ENCODE measurements around the gene ALDH3A2.
A peak's percentile ranks its signal among the peaks of the same experiment; 100 is the strongest.

The ALDH3A2 gene

GRCh38 chr17:19648475-19649273, at the start of gene ALDH3A2:
Gene ALDH3A2 (plus strand): TSS chr17:19648751. CDS start chr17:19648972, 221 bp downstream.
- TF ChIP-seq CTCF (IDR thresholded peaks at IDR 0.05; ENCODE audit: low read depth, low read length) = peak; percentile 40
- peak; percentile 74 for DNase-seq (ENCODE audit: extremely low read depth, low read depth)

GRCh38 chr17:19610311-19610710, 38.2 kb upstream of the ALDH3A2 start:
- TF ChIP-seq CTCF (IDR thresholded peaks at IDR 0.05; ENCODE audit: low read depth, low read length) = no peak
- DNase-seq (ENCODE audit: extremely low read depth, low read depth) = no peak

GRCh38 chr17:19610879-19611278, 37.7 kb upstream of the ALDH3A2 start:
- no peak for DNase-seq (ENCODE audit: extremely low read depth, low read depth)
- TF ChIP-seq CTCF (IDR thresholded peaks at IDR 0.05; ENCODE audit: low read depth, low read length) = no peak

- TF ChIP-seq CTCF (IDR thresholded peaks at IDR 0.05; ENCODE audit: low read depth, low read length) = no peak
Measured at GRCh38 chr17:19613979-19614378, 34.6 kb upstream of the ALDH3A2 start.

GRCh38 chr17:19614900-19615299, 33.7 kb upstream of the ALDH3A2 start:
- no peak; the same call in 1 of the 2 replicates for TF ChIP-seq CTCF (IDR thresholded peaks at IDR 0.05; ENCODE audit: low read depth, low read length)
- no peak for DNase-seq (ENCODE audit: extremely low read depth, low read depth)

More at GRCh38 chr17:19613979-19614378, 34.6 kb upstream of the ALDH3A2 start:
- no peak for DNase-seq (ENCODE audit: extremely low read depth, low read depth)

- DNase-seq (ENCODE audit: extremely low read depth, low read depth) = no peak
- no peak for TF ChIP-seq CTCF (IDR thresholded peaks at IDR 0.05; ENCODE audit: low read depth, low read length)
Measured at GRCh38 chr17:19618015-19618414, 30.5 kb upstream of the ALDH3A2 start.

GRCh38 chr17:19619705-19620325, 28.7 kb upstream of the ALDH3A2 start:
- TF ChIP-seq CTCF (IDR thresholded peaks at IDR 0.05; ENCODE audit: low read depth, low read length) = no peak
- DNase-seq (ENCODE audit: extremely low read depth, low read depth) = no peak

All from AG09319 (cell line).